Vagina (tissue), 2 donors: ENCODE measurements around the gene COLEC12. TPM values are rescaled to one million over a fixed set of nuclear protein-coding genes. Genes with fewer than 3 reads are reported as not detected.

Experiments used
- DNase-seq, 2 donors: peaks; one replicate each; pipeline ENCODE4 v3.0.0-alpha.2; 2017; ENCODE audit errors: extremely low spot score in 2 of 2
- H3K27ac ChIP-seq: fragments of 200-600 bp; sonication (generic); one replicate; pipeline ENCODE4 v1.5.1; 2019
- H3K27me3 ChIP-seq: fragments of 200-600 bp; sonication (generic); one replicate; pipeline ENCODE4 v1.5.1; 2019
- H3K36me3 ChIP-seq, 2 donors: fragments of 200-600 bp; sonication (generic); one replicate each; pipeline ENCODE4 v1.5.1; 2017 to 2019
- H3K4me1 ChIP-seq: fragments of 200-600 bp; sonication (generic); one replicate; pipeline ENCODE4 v1.5.1; 2019
- H3K4me3 ChIP-seq, 2 donors: fragments of 200-600 bp; sonication (generic); 1 replicate in 1 of 2; 2 replicates in 1 of 2; pipeline ENCODE4 v1.5.1; 2016 to 2019
- H3K9me3 ChIP-seq: fragments of 200-600 bp; sonication (generic); one replicate; pipeline ENCODE4 v1.5.1; 2019
- CTCF ChIP-seq, 3 experiments: fragments of 450-650 bp in 2 of 3; fragments of 200-600 bp in 1 of 3; sonication (generic) in 1 of 3; IDR thresholded peaks; one replicate each; pipeline ENCODE4 v1.5.1; 2017 to 2019; ENCODE audit warnings: antibody characterized with exemption in 3 of 3, mild to moderate bottlenecking in 2 of 3, moderate library complexity in 2 of 3
- POLR2A ChIP-seq, 2 donors: fragments of 450-650 bp; IDR thresholded peaks; one replicate each; pipeline ENCODE4 v1.6.1; 2017; ENCODE audit warnings: antibody characterized with exemption in 2 of 2, mild to moderate bottlenecking in 2 of 2, moderate library complexity in 2 of 2
- POLR2AphosphoS5 ChIP-seq, 2 donors: sonication (generic); formaldehyde crosslinking; IDR thresholded peaks; one replicate each; pipeline ENCODE4 v1.9.0; 2017; ENCODE audit warnings: antibody characterized with exemption in 2 of 2, mild to moderate bottlenecking in 2 of 2, low read depth in 1 of 2; ENCODE audit not compliant: insufficient read depth in 1 of 2
- intact Hi-C: fragments of 100-400 bp; cut with DNase I; formaldehyde crosslinking; loops from one replicate; pipeline ENCODE4 v1.15.1; 2023
- total RNA-seq: library from RNA; depleted of rRNA; stranded (reverse); fragments of >200 nt; gene quantifications from one replicate; pipeline ENCODE4 v1.2.3, GENCODE V29; 2016

COLEC12 gene
- total RNA-seq, 1 donor from 2014 or later: 18.9 TPM

- no peaks in the 10 kb centered on the region for H3K9me3 ChIP-seq
- H3K36me3 ChIP-seq: no peaks in the 10 kb centered on the region
- no peaks in the 10 kb centered on the region for H3K27me3 ChIP-seq
- H3K4me1 ChIP-seq: no peaks in the 10 kb centered on the region
- no peak overlapping the region for H3K4me3 ChIP-seq
- no peak for TF ChIP-seq CTCF (IDR thresholded peaks at IDR 0.05)
- DNase-seq: no peak
- intact Hi-C loops: no loop called here
- H3K27ac ChIP-seq: no peak overlapping the region
Observed at GRCh38 chr18:435940-436339, 64.6 kb downstream of the COLEC12 start.

- no peak for TF ChIP-seq POLR2AphosphoS5 (IDR thresholded peaks at IDR 0.05; ENCODE audit: insufficient read depth in 1 of 2, low read depth in 1 of 2)
- no peak for TF ChIP-seq POLR2A (IDR thresholded peaks at IDR 0.05)
- TF ChIP-seq CTCF (IDR thresholded peaks at IDR 0.05): no peak
- H3K27ac ChIP-seq: no peak overlapping the region
- H3K27me3 ChIP-seq: no peaks in the 10 kb centered on the region
- intact Hi-C loops: no loop called here
- H3K4me3 ChIP-seq: no peak overlapping the region
- H3K36me3 ChIP-seq: no peaks in the 10 kb centered on the region
- DNase-seq: no peak
- no peaks in the 10 kb centered on the region for H3K9me3 ChIP-seq
- no peaks in the 10 kb centered on the region for H3K4me1 ChIP-seq
Observed at GRCh38 chr18:434410-434809, 66.1 kb downstream of the COLEC12 start.

- no peak for DNase-seq
- no peak for TF ChIP-seq POLR2AphosphoS5 (IDR thresholded peaks at IDR 0.05; ENCODE audit: insufficient read depth in 1 of 2, low read depth in 1 of 2)
- no peak for TF ChIP-seq POLR2A (IDR thresholded peaks at IDR 0.05)
- TF ChIP-seq CTCF (IDR thresholded peaks at IDR 0.05): no peak
- H3K27me3 ChIP-seq: no peaks in the 10 kb centered on the region
- H3K9me3 ChIP-seq: no peaks in the 10 kb centered on the region
- intact Hi-C loops: no loop called here
- H3K27ac ChIP-seq: no peak overlapping the region
- H3K4me1 ChIP-seq: no peaks in the 10 kb centered on the region
- H3K36me3 ChIP-seq: no peaks in the 10 kb centered on the region
- no peak overlapping the region for H3K4me3 ChIP-seq
Observed at GRCh38 chr18:433960-434359, 66.5 kb downstream of the COLEC12 start.

- Histone ChIP-seq H3K4me1 (no peaks in the 10 kb centered on the region), H3K27ac (no peak overlapping the region), H3K9me3 (no peaks in the 10 kb centered on the region), H3K27me3 (no peaks in the 10 kb centered on the region), H3K4me3 (no peak overlapping the region), H3K36me3 (no peaks in the 10 kb centered on the region)
- intact Hi-C loops: no loop called here
- no peak for TF ChIP-seq POLR2AphosphoS5 (IDR thresholded peaks at IDR 0.05; ENCODE audit: insufficient read depth in 1 of 2, low read depth in 1 of 2)
- TF ChIP-seq CTCF (IDR thresholded peaks at IDR 0.05): no peak
- TF ChIP-seq POLR2A (IDR thresholded peaks at IDR 0.05): no peak
- no peak for DNase-seq
Observed at GRCh38 chr18:433298-433697, 67.2 kb downstream of the COLEC12 start.

GRCh38 chr18:432791-433190, 67.7 kb downstream of the COLEC12 start:
- Histone ChIP-seq H3K4me1 (no peaks in the 10 kb centered on the region), H3K27me3 (no peaks in the 10 kb centered on the region), H3K36me3 (no peaks in the 10 kb centered on the region), H3K27ac (no peak overlapping the region), H3K4me3 (no peak overlapping the region), H3K9me3 (no peaks in the 10 kb centered on the region)
- TF ChIP-seq POLR2AphosphoS5 (IDR thresholded peaks at IDR 0.05; ENCODE audit: insufficient read depth in 1 of 2, low read depth in 1 of 2): no peak
- no peak for TF ChIP-seq POLR2A (IDR thresholded peaks at IDR 0.05)
- TF ChIP-seq CTCF (IDR thresholded peaks at IDR 0.05): no peak
- DNase-seq: no peak
- intact Hi-C loops: no loop called here
